IPS-NIHi11 (cell line): ENCODE measurements around the gene GPR87.
A peak's percentile ranks its signal among the peaks of the same experiment; 100 is the strongest.

Experiments
- DNase-seq: peaks from one replicate; pipeline ENCODE4 v3.0.0; 2012; ENCODE audit warnings: mixed read lengths, low spot score

Gene GPR87

DNA sequence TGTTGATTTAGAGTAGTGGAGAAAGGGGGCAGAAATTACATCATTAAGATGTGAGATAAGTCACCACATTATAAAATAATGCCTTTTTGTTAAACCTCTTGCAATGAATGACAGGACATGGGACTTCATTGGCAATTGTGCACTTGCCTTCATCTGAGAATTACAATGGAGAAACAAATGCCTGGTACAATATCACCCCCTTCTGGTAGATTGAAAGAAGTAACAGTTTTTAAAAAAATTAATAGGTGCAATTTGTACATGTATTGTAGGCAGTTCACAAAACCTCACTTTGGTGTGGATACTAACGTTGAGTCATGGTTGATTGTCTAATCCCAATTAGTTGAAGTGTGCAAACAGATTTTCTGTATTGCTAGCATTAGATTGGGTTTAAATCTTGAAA lies 33.7 kb downstream of the GPR87 start:
- peak; percentile 51 for DNase-seq

DNA sequence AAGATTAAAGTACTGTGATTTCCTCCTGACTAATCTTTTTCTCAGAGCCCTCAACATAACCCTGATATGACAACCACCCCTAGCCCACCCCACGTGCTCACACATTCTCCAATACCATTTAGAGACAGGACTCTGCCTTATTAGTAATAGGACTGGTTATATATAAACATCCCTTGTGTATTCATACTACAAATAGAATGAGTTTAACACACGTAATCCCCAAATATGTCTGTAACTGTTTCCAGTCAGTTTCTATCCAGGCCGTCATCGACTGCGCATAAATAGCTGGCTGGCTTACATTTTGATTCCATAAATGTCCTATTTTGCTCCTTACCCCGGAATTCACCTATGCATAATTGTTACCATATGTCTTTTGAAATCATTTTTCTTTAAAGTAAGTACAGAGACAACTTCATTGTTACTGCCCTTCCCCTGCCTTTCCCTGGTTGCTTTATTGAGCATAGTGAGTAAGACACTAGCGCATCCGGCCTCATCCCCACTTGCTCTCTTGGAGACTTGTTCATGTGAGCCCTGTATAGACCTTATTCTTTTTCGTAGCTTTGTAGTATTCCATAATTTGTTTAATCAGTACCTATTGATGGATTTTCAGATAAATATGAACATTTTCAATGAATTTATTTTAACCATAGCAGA lies 34.8 kb downstream of the GPR87 start:
- no peak for DNase-seq

- no peak for DNase-seq
These were observed 38.4 kb downstream of the GPR87 start, which contains the start of gene P2RY14 for GRCh38 chr3:151278230-151278629. TSS of gene P2RY14 (minus strand) at chr3:151278542. CDS start at chr3:151214316, 64,226 bp downstream.

- DNase-seq: no peak
These were observed 40.0 kb downstream of the GPR87 start for GRCh38 chr3:151276687-151277042.

DNA sequence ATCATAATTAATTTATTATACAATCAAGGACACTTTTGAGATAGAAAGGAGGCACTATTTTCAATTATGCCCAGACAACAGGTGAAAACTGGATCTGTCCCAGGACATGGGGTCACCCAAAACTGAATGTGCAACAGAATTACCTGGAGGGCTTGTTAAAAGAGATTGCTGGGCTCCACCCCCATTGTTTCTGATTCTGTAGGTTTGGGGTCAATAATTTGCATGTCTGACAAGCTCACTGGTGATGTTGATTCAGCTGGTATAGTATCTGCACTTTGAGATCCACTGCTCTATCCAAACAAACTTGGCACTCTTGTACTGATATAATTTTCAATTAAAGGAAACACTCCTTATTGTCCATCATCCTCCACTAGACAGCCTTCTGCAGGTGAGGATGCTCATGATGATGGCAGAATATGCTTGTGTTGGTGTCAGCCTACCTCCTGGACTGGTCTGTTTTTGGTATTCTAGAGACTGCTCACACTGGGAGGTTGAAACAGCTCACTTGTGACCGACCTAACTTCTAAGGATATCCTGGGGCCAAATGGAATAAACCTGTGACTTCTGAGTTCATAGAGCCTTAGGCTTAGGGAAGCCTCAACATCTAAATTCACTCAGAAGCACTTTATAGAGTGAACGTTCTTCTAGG lies 40.5 kb downstream of the GPR87 start:
- no peak for DNase-seq

DNA sequence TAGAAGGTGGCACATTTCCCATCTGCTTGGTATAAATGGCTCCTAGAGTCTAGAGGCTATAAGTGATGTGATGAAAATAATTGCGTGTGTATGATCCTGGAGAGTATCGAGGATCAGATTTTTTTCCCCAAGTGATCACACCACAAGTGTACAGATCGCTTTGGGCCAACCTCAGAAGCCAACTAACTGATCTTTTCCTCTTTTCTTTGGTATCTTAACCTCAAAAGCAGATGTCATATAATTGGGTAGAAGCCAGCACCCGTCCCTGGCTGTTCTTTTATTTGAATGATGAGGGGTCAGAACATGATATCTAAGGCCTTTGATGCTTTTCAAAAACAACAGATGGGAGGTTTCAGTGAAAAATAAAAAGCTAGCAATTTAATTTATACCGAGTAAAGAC lies 41.5 kb downstream of the GPR87 start:
- DNase-seq: no peak

DNA sequence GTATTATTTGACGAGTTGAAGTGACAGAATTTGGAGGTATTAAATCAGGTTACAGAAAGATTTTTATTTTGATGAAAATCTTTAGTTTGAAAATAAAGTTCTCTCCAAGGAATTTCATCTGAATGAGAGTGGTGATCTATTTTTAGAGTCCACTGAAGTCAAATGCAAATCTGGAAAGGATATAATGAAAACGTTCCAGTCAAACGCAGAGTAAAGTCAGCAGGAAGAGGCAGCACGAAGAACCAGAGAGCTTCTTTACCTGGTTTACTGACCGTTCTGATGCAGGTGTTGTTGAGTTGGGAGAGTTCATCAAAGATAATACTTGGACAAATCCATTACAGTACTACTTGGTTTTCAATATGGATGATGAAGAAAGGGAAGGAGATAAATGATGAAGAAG lies 47.0 kb downstream of the GPR87 start:
- no peak for DNase-seq

GRCh38 chr3:151268267-151269235 lies 48.1 kb downstream of the GPR87 start:
- no peak for DNase-seq

- no peak for DNase-seq
These were observed 49.6 kb downstream of the GPR87 start for GRCh38 chr3:151267066-151267465.

- peak; percentile 12 for DNase-seq
These were observed 50.8 kb downstream of the GPR87 start for GRCh38 chr3:151265866-151266265.

DNA sequence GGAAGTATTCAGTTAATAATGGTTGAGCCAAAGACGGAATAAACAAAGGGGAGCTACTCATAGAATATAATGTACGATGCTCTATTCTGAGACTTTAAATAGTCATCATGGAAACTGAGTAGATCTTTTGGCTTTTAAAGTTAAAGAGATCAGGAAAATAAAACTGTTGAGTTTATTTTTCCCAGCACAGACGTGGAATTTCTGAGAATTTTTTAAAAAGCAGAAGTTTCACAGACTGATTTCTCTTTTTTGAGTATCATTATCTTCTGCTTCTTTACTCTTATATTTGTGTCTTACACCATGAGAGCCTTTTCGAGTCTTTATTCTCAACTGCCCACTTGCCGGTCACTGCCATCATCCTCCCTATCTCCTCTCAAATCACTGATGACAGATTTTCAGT lies 51.5 kb downstream of the GPR87 start:
- no peak for DNase-seq

DNA sequence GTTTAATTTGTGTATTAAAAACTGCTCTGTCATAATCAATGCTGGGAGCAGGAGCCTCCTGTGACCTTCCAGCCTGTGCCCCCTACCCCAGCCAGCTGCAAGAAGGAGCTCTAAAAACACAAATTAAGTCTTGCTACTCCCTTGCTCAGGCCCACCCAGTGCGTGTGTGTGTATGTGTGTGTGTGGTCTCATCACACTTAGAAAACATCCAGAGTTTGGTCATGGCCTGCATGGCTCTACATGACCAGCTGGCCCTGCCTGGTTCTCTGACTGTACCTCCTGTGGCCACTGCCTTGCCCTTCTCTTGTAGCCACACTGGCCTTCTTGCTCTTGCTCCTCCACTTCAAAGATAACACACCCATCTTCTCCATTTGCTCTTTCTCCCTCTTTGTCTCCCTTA lies 52.0 kb downstream of the GPR87 start:
- no peak for DNase-seq

DNA sequence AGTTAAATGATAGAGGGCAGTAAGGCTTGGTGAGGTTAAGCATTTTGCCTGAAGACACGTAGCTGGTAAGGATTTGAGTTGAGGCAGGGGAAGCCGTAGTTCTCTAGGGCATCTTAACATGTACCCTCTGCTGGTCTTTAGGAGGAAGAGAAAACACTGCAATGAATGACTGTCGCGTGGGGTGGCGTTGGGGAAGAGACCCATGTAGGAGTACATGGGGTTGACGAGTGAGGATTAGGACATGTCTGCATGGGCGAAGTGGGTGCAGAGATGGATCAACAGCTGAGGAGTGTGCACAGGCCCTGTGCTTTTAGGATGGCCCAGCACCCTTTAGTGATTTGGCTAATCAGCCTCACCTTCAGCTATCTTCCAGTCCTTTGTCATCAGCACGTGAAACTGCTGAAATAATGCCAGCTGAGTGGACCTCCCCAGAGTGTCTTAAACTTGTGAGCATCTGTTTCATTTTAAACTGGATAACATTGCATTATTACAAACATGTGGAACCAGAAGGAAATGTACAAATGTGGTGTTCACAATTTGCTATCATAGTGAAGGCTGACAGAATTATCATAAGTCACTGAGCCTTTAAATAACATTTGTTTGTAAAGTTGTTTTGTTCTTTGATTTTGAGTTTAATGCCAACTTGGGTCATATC lies 53.6 kb downstream of the GPR87 start:
- DNase-seq: no peak

DNA sequence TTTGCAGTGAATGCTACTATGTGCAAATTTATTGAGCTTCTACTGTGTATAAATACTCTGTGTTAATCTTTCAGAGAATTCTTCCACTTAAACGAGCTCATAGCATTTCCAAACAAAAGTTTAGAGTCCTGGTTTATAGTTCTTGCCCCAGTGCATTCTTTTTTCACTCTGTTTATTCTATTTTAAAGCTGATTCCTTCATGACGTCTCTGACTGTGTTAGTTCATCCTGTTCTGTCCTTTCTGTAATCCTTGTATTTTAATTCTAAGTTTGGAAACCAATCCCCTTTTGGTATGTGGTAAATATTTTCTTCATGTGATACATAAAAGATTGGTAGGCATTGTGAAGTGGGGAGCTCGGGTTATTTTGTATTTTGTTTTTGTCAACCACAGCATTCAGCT lies 57.0 kb downstream of the GPR87 start:
- no peak for DNase-seq

GRCh38 chr3:151256749-151257148 lies 59.9 kb downstream of the GPR87 start:
- no peak for DNase-seq

DNA sequence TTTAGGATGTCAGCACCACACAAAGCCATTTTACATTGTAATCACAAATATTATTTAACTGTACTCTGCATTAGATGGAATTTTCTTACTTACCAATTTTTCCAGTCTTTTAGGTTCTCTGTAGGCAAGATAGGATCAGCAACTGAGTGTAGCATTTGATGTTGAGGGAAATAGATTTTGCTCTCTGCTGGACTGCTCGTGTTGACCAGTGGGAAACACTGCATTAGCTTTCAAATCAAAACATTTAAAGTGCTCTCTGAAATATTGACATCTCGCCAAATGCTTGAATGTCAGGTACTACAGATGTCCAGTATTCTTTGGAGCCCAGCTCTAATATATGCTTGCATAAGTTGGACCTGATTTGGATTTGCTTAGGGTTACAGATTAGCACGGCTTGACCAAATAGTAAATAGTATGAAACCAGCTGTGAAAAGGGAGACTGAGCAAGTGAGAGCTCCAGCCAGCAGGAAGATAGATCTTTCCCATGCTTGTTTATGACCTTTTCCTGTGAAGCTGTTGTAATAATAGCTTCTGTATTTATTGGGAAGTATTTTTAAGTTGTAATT lies 67.8 kb downstream of the GPR87 start:
- no peak for DNase-seq
